CD8-positive, alpha-beta memory T cell (primary cell): Measurements from ENCODE around the gene KIAA1958. TPM values are rescaled to one million over a fixed set of nuclear protein-coding genes. Genes with fewer than 3 reads are reported as not detected.

Source experiments
- CTCF ChIA-PET: fragments of 350-600 bp; sonication (Branson Sonifier 250); formaldehyde crosslinking; loops from one replicate; lab custom pipeline; 2021; ENCODE audit warnings: antibody characterized with exemption; lab: Charles Lee
- POLR2A ChIA-PET: fragments of 350-600 bp; sonication (Branson Sonifier 250); formaldehyde crosslinking; loops from one replicate; lab custom pipeline; 2021; ENCODE audit warnings: antibody characterized with exemption; lab: Charles Lee
- DNase-seq, 5 donors: peaks; one replicate each; pipeline versions ENCODE4 v3.0.0 to v3.0.0-alpha.2; 2020 to 2022; ENCODE audit warnings: mixed read lengths in 1 of 5
- H3K27ac ChIP-seq: one replicate; pipeline ENCODE4 v1.7.0; 2013; ENCODE audit warnings: low read depth, mild to moderate bottlenecking, low read length, moderate library complexity
- H3K27me3 ChIP-seq: 2 replicates; pipeline ENCODE4 v1.7.0; 2013; ENCODE audit warnings: low read length, mild to moderate bottlenecking; ENCODE audit not compliant: insufficient read depth, poor library complexity, severe bottlenecking
- H3K36me3 ChIP-seq: 2 replicates; pipeline ENCODE4 v1.7.0; 2013; ENCODE audit warnings: mild to moderate bottlenecking, low read length, moderate library complexity; ENCODE audit not compliant: insufficient read depth
- H3K4me1 ChIP-seq: 2 replicates; pipeline ENCODE4 v1.7.0; 2013; ENCODE audit warnings: mild to moderate bottlenecking, low read length, moderate library complexity; ENCODE audit not compliant: insufficient read depth
- H3K4me3 ChIP-seq: 2 replicates; pipeline ENCODE4 v1.7.0; 2013; ENCODE audit warnings: mild to moderate bottlenecking, low read length
- H3K9me3 ChIP-seq: 2 replicates; pipeline ENCODE4 v1.7.0; 2013; ENCODE audit warnings: mild to moderate bottlenecking, low read length
- H3K27ac Mint-ChIP-seq, 8 donors: one replicate each; pipeline ENCODE4 v1.8.0; 2020 to 2021; ENCODE audit warnings: mixed read lengths in 8 of 8, mild to moderate bottlenecking in 6 of 8, inconsistent platforms in 3 of 8, moderate library complexity in 3 of 8
- H3K27me3 Mint-ChIP-seq, 2 donors: one replicate each; pipeline ENCODE4 v1.8.0; 2020 to 2021; ENCODE audit warnings: mixed read lengths in 2 of 2, mild to moderate bottlenecking in 1 of 2, moderate library complexity in 1 of 2
- H3K36me3 Mint-ChIP-seq, 3 donors: one replicate each; pipeline ENCODE4 v1.8.0; 2020 to 2021; ENCODE audit warnings: mixed read lengths in 3 of 3, inconsistent platforms in 1 of 3, mild to moderate bottlenecking in 1 of 3
- H3K4me1 Mint-ChIP-seq, 3 donors: one replicate each; pipeline ENCODE4 v1.8.0; 2020 to 2021; ENCODE audit warnings: mixed read lengths in 3 of 3, inconsistent platforms in 1 of 3, mild to moderate bottlenecking in 1 of 3
- H3K4me3 Mint-ChIP-seq, 7 donors: one replicate each; pipeline ENCODE4 v1.8.0; 2020 to 2021; ENCODE audit warnings: mixed read lengths in 7 of 7, mild to moderate bottlenecking in 6 of 7, moderate library complexity in 4 of 7, inconsistent platforms in 2 of 7
- H3K9me3 Mint-ChIP-seq, 5 donors: one replicate each; pipeline ENCODE4 v1.8.0; 2020 to 2022; ENCODE audit warnings: mixed read lengths in 5 of 5, mild to moderate bottlenecking in 3 of 5, moderate library complexity in 2 of 5, inconsistent platforms in 1 of 5
- polyA plus RNA-seq: library from polyadenylated mRNA; unstranded; fragments of 300-500 nt; fragmentation: Illumina TruSeq; gene quantifications from one replicate; pipeline ENCODE4 v1.2.3, GENCODE V29; 2021
- total RNA-seq, 2 experiments: library from RNA; stranded (reverse); gene quantifications; one replicate each; pipeline ENCODE4 v1.2.3, GENCODE V29; 2021

Gene KIAA1958
- total and polyA plus RNA-seq, 3 experiments from 2014 or later = 2.4 to 6.7 (median 6.4) TPM

- no peaks in the 10 kb centered on the region for H3K27me3 ChIP-seq
- Mint-ChIP-seq H3K4me3 (no peak overlapping the region), H3K27ac (no peak overlapping the region), H3K4me1 (no peaks in the 10 kb centered on the region), H3K27me3 (no peaks in the 10 kb centered on the region), H3K36me3 (peaks cover 6 to 17% (median 11%) of the 10 kb centered on the region in 3 donors), H3K9me3 (peaks cover 0 to 9% (median 4%) of the 10 kb centered on the region in 5 donors)
- CTCF ChIA-PET = interaction anchor here (1.1 kb wide), 1 partner anchor 9 kb away, joined by 4 read pairs; no protein-coding TSS in a partner anchor
- no peak overlapping the region for H3K27ac ChIP-seq
- no peak overlapping the region for H3K4me3 ChIP-seq
- no peak for DNase-seq
- no peaks in the 10 kb centered on the region for H3K36me3 ChIP-seq
- H3K4me1 ChIP-seq = no peaks in the 10 kb centered on the region
- POLR2A ChIA-PET = no interaction called here
- H3K9me3 ChIP-seq = no peaks in the 10 kb centered on the region
These were observed 9.3 kb upstream of the KIAA1958 start for GRCh38 chr9:112477330-112477729.

GRCh38 chr9:112479221-112479620 lies 7.4 kb upstream of the KIAA1958 start:
- H3K27ac Mint-ChIP-seq = no peak overlapping the region
- CTCF ChIA-PET = interaction anchor here (1.8 kb wide), 1 partner anchor 10 kb away, joined by 4 read pairs; no protein-coding TSS in a partner anchor
- H3K36me3 Mint-ChIP-seq = peaks cover 2 to 17% (median 11%) of the 10 kb centered on the region in 3 donors

GRCh38 chr9:112484607-112485006 lies 2.0 kb upstream of the KIAA1958 start:
- H3K36me3 Mint-ChIP-seq = peaks cover 0 to 9% (median 0%) of the 10 kb centered on the region in 3 donors
- peaks cover 18 to 32% (median 28%) of the 10 kb centered on the region in 3 donors for H3K4me1 Mint-ChIP-seq
- no peak overlapping the region for H3K4me3 Mint-ChIP-seq
- ChIA-PET CTCF (no interaction called here), POLR2A (no interaction called here)
- Histone ChIP-seq H3K27me3 (no peaks in the 10 kb centered on the region), H3K36me3 (no peaks in the 10 kb centered on the region), H3K4me3 (no peak overlapping the region), H3K9me3 (no peaks in the 10 kb centered on the region), H3K4me1 (peaks cover 13% of the 10 kb centered on the region), H3K27ac (no peak overlapping the region)
- no peaks in the 10 kb centered on the region for H3K9me3 Mint-ChIP-seq
- H3K27ac Mint-ChIP-seq = peak overlapping the region in 4 of 8 donors; percentile 30 to 89 (median 76)
- DNase-seq = no peak
- no peaks in the 10 kb centered on the region for H3K27me3 Mint-ChIP-seq

More at GRCh38 chr9:112479221-112479620, 7.4 kb upstream of the KIAA1958 start:
- Histone ChIP-seq H3K27ac (no peak overlapping the region), H3K36me3 (no peaks in the 10 kb centered on the region), H3K27me3 (no peaks in the 10 kb centered on the region), H3K4me3 (no peak overlapping the region), H3K4me1 (no peaks in the 10 kb centered on the region), H3K9me3 (no peaks in the 10 kb centered on the region)
- DNase-seq = no peak
- no peak overlapping the region for H3K4me3 Mint-ChIP-seq
- no peaks in the 10 kb centered on the region for H3K27me3 Mint-ChIP-seq
- H3K9me3 Mint-ChIP-seq = peaks cover 0 to 9% (median 4%) of the 10 kb centered on the region in 5 donors
- POLR2A ChIA-PET = no interaction called here
- H3K4me1 Mint-ChIP-seq = no peaks in the 10 kb centered on the region

GRCh38 chr9:112485574-112485973 lies 1.1 kb upstream of the KIAA1958 start:
- Histone ChIP-seq H3K4me1 (peaks cover 13% of the 10 kb centered on the region), H3K4me3 (peak overlapping the region; percentile 82), H3K9me3 (no peaks in the 10 kb centered on the region), H3K27ac (peak overlapping the region; percentile 75), H3K27me3 (no peaks in the 10 kb centered on the region), H3K36me3 (no peaks in the 10 kb centered on the region)
- DNase-seq = no peak
- CTCF ChIA-PET = interaction anchor here (1.1 to 1.8 kb wide), 3 partner anchors 9 to 307 kb away, joined by 4 to 6 read pairs (median 5); partner anchors contain the start of gene HSDL2
- Mint-ChIP-seq H3K4me1 (peaks cover 20 to 38% (median 28%) of the 10 kb centered on the region in 3 donors), H3K9me3 (no peaks in the 10 kb centered on the region), H3K27me3 (no peaks in the 10 kb centered on the region), H3K36me3 (peaks cover 0 to 9% (median 0%) of the 10 kb centered on the region in 3 donors), H3K4me3 (peak overlapping the region; percentile 90 to 99 (median 97)), H3K27ac (peak overlapping the region in 5 of 8 donors; percentile 52 to 94 (median 85))
- POLR2A ChIA-PET = interaction anchor here (1.9 kb wide), 1 partner anchor 106 kb away, joined by 16 read pairs; the partner anchor contains the start of gene HSDL2

- H3K27ac Mint-ChIP-seq = peak overlapping the region; percentile 59 to 92 (median 88)
- H3K36me3 Mint-ChIP-seq = peaks cover 0 to 9% (median 0%) of the 10 kb centered on the region in 3 donors
- H3K4me1 Mint-ChIP-seq = peaks cover 20 to 38% (median 28%) of the 10 kb centered on the region in 3 donors
- Histone ChIP-seq H3K27ac (peak overlapping the region; percentile 55), H3K36me3 (no peaks in the 10 kb centered on the region), H3K4me1 (peaks cover 13% of the 10 kb centered on the region), H3K27me3 (no peaks in the 10 kb centered on the region), H3K9me3 (no peaks in the 10 kb centered on the region), H3K4me3 (peak overlapping the region; percentile 60)
- POLR2A ChIA-PET = interaction anchor here (1.0 to 1.9 kb wide), 3 partner anchors 107 to 856 kb away, joined by 3 to 16 read pairs (median 6); partner anchors contain the start of genes DNAJC25 and HSDL2
- H3K9me3 Mint-ChIP-seq = no peaks in the 10 kb centered on the region
- DNase-seq = peak; percentile 15 to 70 (median 38)
- no peaks in the 10 kb centered on the region for H3K27me3 Mint-ChIP-seq
- peak overlapping the region; percentile 88 to 98 (median 95) for H3K4me3 Mint-ChIP-seq
- CTCF ChIA-PET = interaction anchor here (1.4 kb wide), 1 partner anchor 108 kb away, joined by 6 read pairs; the partner anchor contains the start of gene HSDL2
These were observed 576 bp downstream of the KIAA1958 start for GRCh38 chr9:112487008-112487798.

- peak overlapping the region; percentile 55 for H3K27ac ChIP-seq
- no peaks in the 10 kb centered on the region for H3K27me3 ChIP-seq
- ChIA-PET POLR2A (no interaction called here), CTCF (interaction anchor here (0.7 kb wide), 1 partner anchor 109 kb away, joined by 3 read pairs; no protein-coding TSS in a partner anchor)
- H3K4me3 ChIP-seq = peak overlapping the region; percentile 60
- Mint-ChIP-seq H3K9me3 (peaks cover 0 to 1% (median 0%) of the 10 kb centered on the region in 5 donors), H3K4me1 (peaks cover 20 to 38% (median 28%) of the 10 kb centered on the region in 3 donors), H3K27me3 (no peaks in the 10 kb centered on the region), H3K36me3 (peaks cover 0 to 11% (median 0%) of the 10 kb centered on the region in 3 donors), H3K4me3 (peak overlapping the region; percentile 88 to 98 (median 95)), H3K27ac (peak overlapping the region in 7 of 8 donors; percentile 59 to 92 (median 87))
- H3K36me3 ChIP-seq = no peaks in the 10 kb centered on the region
- no peak for DNase-seq
- no peaks in the 10 kb centered on the region for H3K9me3 ChIP-seq
- H3K4me1 ChIP-seq = peaks cover 13% of the 10 kb centered on the region
These were observed 1.2 kb downstream of the KIAA1958 start for GRCh38 chr9:112487799-112488340.

GRCh38 chr9:112489039-112489546 lies 2.5 kb downstream of the KIAA1958 start:
- CTCF ChIA-PET = no interaction called here
- H3K4me1 Mint-ChIP-seq = peaks cover 20 to 38% (median 28%) of the 10 kb centered on the region in 3 donors
- Histone ChIP-seq H3K4me1 (peaks cover 13% of the 10 kb centered on the region), H3K36me3 (no peaks in the 10 kb centered on the region), H3K9me3 (no peaks in the 10 kb centered on the region), H3K27me3 (no peaks in the 10 kb centered on the region), H3K27ac (no peak overlapping the region), H3K4me3 (no peak overlapping the region)
- no peaks in the 10 kb centered on the region for H3K27me3 Mint-ChIP-seq
- POLR2A ChIA-PET = no interaction called here
- H3K27ac Mint-ChIP-seq = peak overlapping the region in 2 of 8 donors; percentile 11 to 29
- H3K4me3 Mint-ChIP-seq = peak overlapping the region in 2 of 7 donors; percentile 20 to 96
- H3K36me3 Mint-ChIP-seq = peaks cover 5 to 19% (median 11%) of the 10 kb centered on the region in 3 donors
- H3K9me3 Mint-ChIP-seq = peaks cover 2 to 11% (median 11%) of the 10 kb centered on the region in 5 donors
- no peak for DNase-seq
